Immature natural killer cell (primary cell): Measurements from ENCODE around the gene MAP2K5. TPM values are rescaled to one million over a fixed set of nuclear protein-coding genes. Genes with fewer than 3 reads are reported as not detected.
"Not testable (repeated sequence)": the region's sequence is repeated elsewhere in the genome, so short reads cannot be mapped to it uniquely, and the experiment has no call there.

Experiments used
- DNase-seq, 3 donors: peaks; one replicate each; pipeline ENCODE4 v3.0.0; 2022; ENCODE audit warnings: mixed read lengths in 1 of 3
- H3K27ac Mint-ChIP-seq, 6 donors: one replicate each; pipeline ENCODE4 v1.8.0; 2020; ENCODE audit warnings: mixed read lengths in 6 of 6, mild to moderate bottlenecking in 5 of 6, inconsistent platforms in 4 of 6, moderate library complexity in 3 of 6
- H3K27me3 Mint-ChIP-seq, 3 donors: one replicate each; pipeline ENCODE4 v1.8.0; 2020 to 2021; ENCODE audit warnings: low read depth in 3 of 3, mild to moderate bottlenecking in 3 of 3, mixed read lengths in 3 of 3, moderate library complexity in 3 of 3, inconsistent platforms in 1 of 3
- H3K36me3 Mint-ChIP-seq, 3 donors: one replicate each; pipeline ENCODE4 v1.8.0; 2020; ENCODE audit warnings: mixed read lengths in 3 of 3, inconsistent platforms in 2 of 3, mild to moderate bottlenecking in 2 of 3
- H3K4me1 Mint-ChIP-seq, 2 donors: one replicate each; pipeline ENCODE4 v1.8.0; 2020; ENCODE audit warnings: inconsistent platforms in 2 of 2, mild to moderate bottlenecking in 2 of 2, mixed read lengths in 2 of 2, moderate library complexity in 1 of 2
- H3K4me3 Mint-ChIP-seq, 5 donors: one replicate each; pipeline ENCODE4 v1.8.0; 2020; ENCODE audit warnings: mild to moderate bottlenecking in 5 of 5, mixed read lengths in 5 of 5, inconsistent platforms in 3 of 5, moderate library complexity in 3 of 5
- H3K9me3 Mint-ChIP-seq, 6 donors: one replicate each; pipeline ENCODE4 v1.8.0; 2020; ENCODE audit warnings: mild to moderate bottlenecking in 6 of 6, mixed read lengths in 6 of 6, inconsistent platforms in 4 of 6, moderate library complexity in 3 of 6
- polyA plus RNA-seq, 3 donors: library from polyadenylated mRNA; unstranded; fragments of 300-500 nt; fragmentation: Illumina TruSeq; gene quantifications; one replicate each; pipeline ENCODE4 v1.2.3, GENCODE V29; 2021

MAP2K5 gene
- polyA plus RNA-seq, 3 donors from 2014 or later = 12.4 to 21.7 (median 16.0) TPM

- Mint-ChIP-seq H3K27me3 (no peaks in the 10 kb centered on the region), H3K4me3 (no peak overlapping the region), H3K4me1 (peaks cover 0 to 2% of the 10 kb centered on the region in 2 donors), H3K27ac (no peak overlapping the region), H3K9me3 (no peaks in the 10 kb centered on the region), H3K36me3 (peaks cover 5 to 17% (median 11%) of the 10 kb centered on the region in 3 donors)
- no peak for DNase-seq
Observed at GRCh38 chr15:67606742-67607141, 64.2 kb downstream of the MAP2K5 start.

DNA sequence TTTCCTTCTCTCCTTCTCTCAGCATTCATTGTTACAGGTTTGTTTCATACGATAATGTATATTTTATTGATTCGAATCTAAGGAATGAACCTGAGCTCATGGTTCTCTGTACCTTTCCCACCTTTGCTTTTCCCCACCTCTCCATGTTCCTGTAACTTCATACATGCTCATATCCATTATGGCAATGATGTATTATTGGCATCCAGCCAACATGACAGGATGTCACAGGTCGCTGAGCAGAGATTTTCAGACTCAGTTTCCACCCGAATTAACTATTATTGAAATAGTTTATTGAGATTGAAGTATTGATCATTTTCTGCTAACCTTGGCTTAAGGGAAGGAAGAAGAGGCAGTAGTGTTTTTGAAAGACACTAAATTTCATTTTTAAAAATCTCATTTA lies 64.8 kb downstream of the MAP2K5 start:
- Mint-ChIP-seq H3K9me3 (no peaks in the 10 kb centered on the region), H3K4me1 (peaks cover 0 to 2% of the 10 kb centered on the region in 2 donors), H3K27me3 (no peaks in the 10 kb centered on the region)

DNA sequence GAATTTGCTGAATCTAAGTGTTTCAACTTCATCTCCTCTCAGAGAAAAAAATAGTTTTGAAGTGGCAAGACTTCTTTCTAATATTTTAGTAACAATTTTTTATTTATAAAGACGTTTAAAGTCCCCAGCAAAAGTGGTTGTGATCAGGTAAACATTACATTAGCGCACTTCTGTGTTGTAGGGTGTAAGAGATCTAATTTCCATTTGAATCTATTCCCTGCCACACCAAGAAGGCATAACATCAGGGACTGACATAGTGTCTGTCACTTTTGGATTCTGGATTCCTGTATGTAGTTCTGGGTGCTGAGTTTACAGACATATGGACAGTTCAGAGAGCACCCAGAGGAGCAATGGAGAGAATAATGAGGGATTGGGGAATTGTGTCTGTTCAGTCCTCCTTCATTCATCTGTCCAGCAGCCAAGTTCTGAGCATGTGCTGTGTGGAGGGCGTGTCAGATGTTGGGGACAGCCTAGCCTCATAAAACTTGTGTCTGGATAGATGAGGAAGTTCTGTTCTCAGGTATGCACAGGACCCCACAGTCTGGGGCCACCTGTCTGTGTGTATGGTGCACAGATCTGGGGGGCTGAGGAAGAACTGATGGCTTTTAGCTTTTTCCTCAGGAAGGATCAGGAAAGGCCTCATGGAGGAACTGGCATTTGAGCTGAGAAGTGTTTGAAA lies 65.6 kb downstream of the MAP2K5 start:
- Mint-ChIP-seq H3K27me3 (no peaks in the 10 kb centered on the region), H3K27ac (no peak overlapping the region), H3K9me3 (no peaks in the 10 kb centered on the region), H3K36me3 (peaks cover 2 to 9% (median 5%) of the 10 kb centered on the region in 3 donors), H3K4me3 (no peak overlapping the region), H3K4me1 (peaks cover 0 to 2% of the 10 kb centered on the region in 2 donors)
- DNase-seq = no peak

More for the DNA sequence above, 64.8 kb downstream of the MAP2K5 start:
- no peak for DNase-seq
- Mint-ChIP-seq H3K36me3 (peaks cover 3 to 11% (median 5%) of the 10 kb centered on the region in 3 donors), H3K27ac (no peak overlapping the region), H3K4me3 (no peak overlapping the region)

- no peak for DNase-seq
- H3K4me3 Mint-ChIP-seq = no peak overlapping the region
- H3K4me1 Mint-ChIP-seq = peaks cover 0 to 2% of the 10 kb centered on the region in 2 donors
- H3K36me3 Mint-ChIP-seq = peaks cover 0 to 7% (median 5%) of the 10 kb centered on the region in 3 donors
- no peak overlapping the region for H3K27ac Mint-ChIP-seq
- no peaks in the 10 kb centered on the region for H3K27me3 Mint-ChIP-seq
- H3K9me3 Mint-ChIP-seq = no peaks in the 10 kb centered on the region
Observed at GRCh38 chr15:67608638-67608959, 66.1 kb downstream of the MAP2K5 start.

DNA sequence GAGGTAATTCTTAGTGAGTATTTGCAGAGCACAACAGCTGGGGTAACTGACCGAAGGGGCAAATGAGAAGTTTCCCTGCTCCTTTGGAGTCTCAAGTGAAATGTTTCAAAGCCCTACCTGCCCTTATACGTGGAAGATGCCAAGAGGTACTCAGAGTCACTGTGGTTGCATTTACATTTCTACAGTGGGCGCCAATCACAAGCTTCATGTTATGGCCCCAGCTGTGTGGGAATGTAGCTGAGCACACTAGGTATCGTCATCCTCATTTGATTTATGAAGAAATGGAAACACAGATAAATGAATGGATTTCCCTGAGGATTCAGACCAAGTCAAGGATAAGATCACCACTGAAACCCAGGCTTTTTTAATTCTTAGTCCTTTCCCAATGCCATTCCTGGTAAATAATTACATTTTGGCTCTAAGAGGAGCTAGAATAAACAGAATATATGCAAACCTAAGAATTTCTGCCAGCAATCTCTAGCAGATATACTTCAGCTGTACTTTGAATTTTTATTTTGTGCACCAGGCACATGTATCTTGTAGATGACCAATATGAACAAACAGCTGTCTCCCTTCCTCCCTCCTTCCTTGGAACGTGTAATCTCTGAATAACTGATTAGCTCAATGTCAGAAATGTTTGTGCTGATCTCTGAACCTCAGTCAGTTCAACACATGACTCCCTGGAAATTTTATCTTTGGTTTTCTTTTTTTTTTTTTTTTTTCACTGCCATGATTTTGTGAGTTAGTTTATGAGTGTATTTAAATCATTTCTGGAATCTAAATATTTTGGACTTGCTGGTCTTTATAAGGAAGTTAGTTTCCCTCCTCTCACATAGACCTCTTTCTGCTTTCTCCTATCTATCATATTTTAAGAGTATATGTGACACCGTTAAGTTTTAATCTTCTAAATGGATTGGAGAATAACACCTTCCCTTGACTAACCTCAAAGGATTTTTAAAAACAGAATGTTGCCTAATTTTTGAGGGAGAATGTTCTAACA lies 69.2 kb downstream of the MAP2K5 start:
- Mint-ChIP-seq H3K4me1 (no peaks in the 10 kb centered on the region), H3K27me3 (no peaks in the 10 kb centered on the region), H3K4me3 (no peak overlapping the region), H3K9me3 (no peaks in the 10 kb centered on the region), H3K27ac (no peak overlapping the region), H3K36me3 (peaks cover 0 to 7% (median 5%) of the 10 kb centered on the region in 3 donors)
- DNase-seq = no peak

- Mint-ChIP-seq H3K9me3 (no peaks in the 10 kb centered on the region), H3K36me3 (peaks cover 3 to 5% (median 4%) of the 10 kb centered on the region in 3 donors), H3K4me1 (no peaks in the 10 kb centered on the region), H3K27ac (no peak overlapping the region), H3K27me3 (no peaks in the 10 kb centered on the region), H3K4me3 (no peak overlapping the region)
- no peak for DNase-seq
Observed at GRCh38 chr15:67613211-67613610, 70.7 kb downstream of the MAP2K5 start.

DNA sequence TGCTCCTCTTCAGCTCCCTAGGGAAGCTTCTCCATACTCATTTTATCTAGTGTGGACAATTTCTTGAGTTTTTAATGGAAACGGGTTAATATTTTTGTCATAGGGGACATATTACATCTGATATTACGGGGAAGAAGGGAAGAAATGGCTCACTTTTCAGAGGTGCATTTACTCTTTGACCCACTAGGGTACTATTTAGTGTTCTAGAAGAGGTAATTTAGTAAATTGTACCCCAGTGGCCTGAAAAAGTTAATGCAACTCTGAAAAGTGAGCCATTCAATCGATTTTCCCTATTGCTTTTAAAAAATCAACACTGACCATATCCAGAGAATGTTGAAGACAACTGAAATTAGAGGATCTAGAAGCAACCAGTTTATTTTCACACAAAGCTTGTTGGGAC lies 71.2 kb downstream of the MAP2K5 start:
- no peaks in the 10 kb centered on the region for H3K4me1 Mint-ChIP-seq
- no peaks in the 10 kb centered on the region for H3K27me3 Mint-ChIP-seq
- no peak for DNase-seq
- no peak overlapping the region for H3K27ac Mint-ChIP-seq
- no peak overlapping the region for H3K4me3 Mint-ChIP-seq
- peaks cover 4 to 5% (median 5%) of the 10 kb centered on the region in 3 donors for H3K36me3 Mint-ChIP-seq
- no peaks in the 10 kb centered on the region for H3K9me3 Mint-ChIP-seq

GRCh38 chr15:67615131-67615534 lies 72.6 kb downstream of the MAP2K5 start:
- not testable (repeated sequence) for H3K4me3 Mint-ChIP-seq, H3K27me3 Mint-ChIP-seq, H3K4me1 Mint-ChIP-seq, H3K27ac Mint-ChIP-seq, DNase-seq, H3K36me3 Mint-ChIP-seq, H3K9me3 Mint-ChIP-seq

- no peak for DNase-seq
- Mint-ChIP-seq H3K4me1 (no peaks in the 10 kb centered on the region), H3K27me3 (no peaks in the 10 kb centered on the region), H3K36me3 (peaks cover 0 to 14% (median 11%) of the 10 kb centered on the region in 3 donors), H3K27ac (no peak overlapping the region), H3K4me3 (no peak overlapping the region), H3K9me3 (no peaks in the 10 kb centered on the region)
Observed at GRCh38 chr15:67618297-67618696, 75.8 kb downstream of the MAP2K5 start.

DNA sequence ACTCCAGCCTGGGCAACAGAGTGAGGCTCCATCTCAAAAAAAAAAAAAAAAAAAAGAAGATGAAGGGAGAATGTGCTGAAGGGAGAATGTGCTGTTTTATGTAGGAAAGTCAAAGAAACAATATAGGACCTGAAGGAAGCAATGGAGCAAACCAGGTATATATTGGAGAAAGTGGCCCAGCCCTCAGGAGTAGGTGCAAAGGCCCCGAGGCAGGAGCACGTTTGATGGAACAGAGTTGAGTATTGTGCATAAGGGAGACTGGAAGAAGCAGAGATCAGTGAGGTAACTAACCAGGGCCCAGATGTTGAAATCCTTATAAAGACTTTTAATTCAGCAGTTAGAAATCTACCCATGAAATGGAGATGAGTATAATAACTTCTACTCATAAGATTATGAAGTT lies 79.6 kb downstream of the MAP2K5 start:
- H3K4me1 Mint-ChIP-seq = no peaks in the 10 kb centered on the region
- H3K27me3 Mint-ChIP-seq = no peaks in the 10 kb centered on the region
- H3K27ac Mint-ChIP-seq = no peak overlapping the region
- no peak overlapping the region for H3K4me3 Mint-ChIP-seq
- no peak for DNase-seq
- no peaks in the 10 kb centered on the region for H3K9me3 Mint-ChIP-seq
- peaks cover 8 to 14% (median 9%) of the 10 kb centered on the region in 3 donors for H3K36me3 Mint-ChIP-seq

- Mint-ChIP-seq H3K9me3 (peaks cover 3 to 11% (median 7%) of the 10 kb centered on the region in 6 donors), H3K4me3 (no peak overlapping the region), H3K27me3 (peaks cover 0 to 1% (median 0%) of the 10 kb centered on the region in 3 donors), H3K36me3 (peaks cover 27 to 51% (median 49%) of the 10 kb centered on the region in 3 donors), H3K4me1 (peaks cover 7 to 14% of the 10 kb centered on the region in 2 donors), H3K27ac (no peak overlapping the region)
- DNase-seq = no peak
Observed at GRCh38 chr15:67632261-67632660, 89.8 kb downstream of the MAP2K5 start.

- H3K36me3 Mint-ChIP-seq = peaks cover 42 to 60% (median 58%) of the 10 kb centered on the region in 3 donors
- not testable (repeated sequence) for H3K27ac Mint-ChIP-seq, H3K27me3 Mint-ChIP-seq, H3K4me3 Mint-ChIP-seq, DNase-seq
- H3K4me1 Mint-ChIP-seq = peaks cover 11 to 21% of the 10 kb centered on the region in 2 donors
- H3K9me3 Mint-ChIP-seq = peaks cover 3 to 11% (median 7%) of the 10 kb centered on the region in 6 donors
Observed at GRCh38 chr15:67635950-67636349, 93.4 kb downstream of the MAP2K5 start.

DNA sequence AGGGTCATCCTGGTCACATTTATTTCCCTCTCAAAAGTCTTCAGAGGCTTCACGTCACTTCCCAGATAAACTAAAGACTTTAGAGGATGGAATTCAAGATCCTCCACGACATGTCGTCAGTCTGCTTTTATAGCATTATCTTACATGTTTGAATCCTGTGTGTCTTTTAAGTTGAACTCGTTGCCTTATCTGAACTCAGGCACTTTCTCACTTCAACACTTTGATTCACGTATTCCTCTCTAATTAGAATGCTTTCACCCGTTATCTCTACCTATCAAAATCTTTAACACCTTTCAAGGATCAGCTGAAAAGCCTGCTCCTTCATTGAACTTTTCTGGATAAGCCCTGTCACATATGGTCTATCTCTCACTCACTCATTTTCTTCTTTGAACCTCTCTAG lies 97.1 kb downstream of the MAP2K5 start:
- peaks cover 39 to 48% (median 48%) of the 10 kb centered on the region in 3 donors for H3K36me3 Mint-ChIP-seq
- peaks cover 3 to 9% (median 5%) of the 10 kb centered on the region in 6 donors for H3K9me3 Mint-ChIP-seq
- H3K27me3 Mint-ChIP-seq = peaks cover 0 to 2% (median 2%) of the 10 kb centered on the region in 3 donors

DNA sequence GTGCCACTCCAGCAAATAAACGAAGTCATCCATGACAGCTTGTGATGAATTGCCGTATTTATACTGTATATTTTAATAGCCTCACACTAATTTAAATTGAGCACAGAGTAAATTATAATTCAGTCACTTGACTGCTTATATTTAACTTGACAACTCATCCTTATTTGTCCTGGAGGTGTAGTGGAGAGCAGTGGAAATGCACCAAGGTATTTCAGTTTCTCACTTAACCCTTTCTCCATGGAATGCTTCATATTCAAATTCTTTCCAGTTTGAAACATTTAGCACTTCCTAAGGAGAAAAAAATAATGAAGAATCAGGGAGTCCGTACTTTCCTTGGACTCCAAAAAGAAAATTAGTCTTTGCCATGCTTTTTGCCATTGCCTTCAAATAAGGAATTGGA lies 99.0 kb downstream of the MAP2K5 start:
- Mint-ChIP-seq H3K36me3 (peaks cover 29 to 39% (median 39%) of the 10 kb centered on the region in 3 donors), H3K27ac (no peak overlapping the region), H3K27me3 (peaks cover 0 to 2% (median 2%) of the 10 kb centered on the region in 3 donors), H3K4me1 (peaks cover 4 to 7% of the 10 kb centered on the region in 2 donors), H3K9me3 (peaks cover 0 to 2% (median 0%) of the 10 kb centered on the region in 6 donors), H3K4me3 (no peak overlapping the region)
- no peak for DNase-seq

More for the DNA sequence above, 97.1 kb downstream of the MAP2K5 start:
- Mint-ChIP-seq H3K4me3 (no peak overlapping the region), H3K4me1 (peaks cover 11 to 19% of the 10 kb centered on the region in 2 donors), H3K27ac (no peak overlapping the region)
- no peak for DNase-seq
